Measurements from ENCODE around the gene GABRR1.
A peak's percentile ranks its signal among the peaks of the same experiment; 100 is the strongest.
"Not testable (repeated sequence)": the region's sequence is repeated elsewhere in the genome, so short reads cannot be mapped to it uniquely, and the experiment has no call there.

The GABRR1 gene

GRCh38 chr6:89148016-89148750 lies 69.0 kb downstream of the GABRR1 start:
- DNase-seq, result no peak

DNA sequence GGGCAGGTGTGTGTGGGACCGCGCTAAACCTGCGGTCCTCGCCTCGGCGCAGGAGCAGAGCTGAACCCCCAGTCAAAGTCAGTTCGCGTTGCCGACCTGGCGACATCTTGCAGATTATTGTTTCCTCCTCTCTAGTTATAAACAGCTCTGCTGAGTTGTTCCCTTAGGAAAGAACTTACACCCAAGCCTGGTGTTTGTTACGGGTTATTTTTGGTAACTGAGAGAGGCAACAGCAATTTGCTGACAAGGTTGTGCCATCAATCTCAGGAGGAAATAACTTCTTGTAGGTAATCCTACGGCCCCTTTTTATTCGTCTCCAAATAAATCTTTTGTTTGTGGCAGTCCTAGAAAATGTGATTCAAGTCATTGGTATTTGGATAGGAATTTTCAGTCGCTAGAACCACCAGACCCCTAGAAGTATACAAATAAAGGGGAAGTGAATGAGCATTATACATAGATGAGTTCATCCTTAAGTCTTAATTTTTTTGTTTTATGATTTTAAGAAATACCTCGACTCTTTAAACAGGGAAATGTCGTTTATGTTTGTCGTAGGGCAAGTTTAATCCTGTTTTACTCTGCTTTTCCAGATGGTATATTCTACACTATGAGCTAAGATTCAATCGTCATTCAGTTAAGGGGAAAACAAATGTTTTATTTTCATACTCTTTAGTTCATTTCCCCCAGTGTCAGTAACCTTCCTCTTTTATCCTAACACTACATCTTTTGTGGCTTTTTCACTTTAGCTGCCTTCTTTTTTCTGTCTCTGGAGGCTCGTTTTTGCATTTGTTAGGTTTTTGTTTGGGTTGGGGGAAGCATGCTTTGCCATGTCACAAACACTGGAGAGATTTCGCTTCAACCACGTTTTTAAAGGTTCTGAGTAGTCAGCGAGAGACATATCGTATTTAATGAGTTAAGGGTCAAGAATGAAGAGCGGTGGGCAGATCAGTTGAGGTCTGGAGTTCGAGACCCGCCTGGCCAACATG lies 70.1 kb downstream of the GABRR1 start:
- no peak for DNase-seq

DNA sequence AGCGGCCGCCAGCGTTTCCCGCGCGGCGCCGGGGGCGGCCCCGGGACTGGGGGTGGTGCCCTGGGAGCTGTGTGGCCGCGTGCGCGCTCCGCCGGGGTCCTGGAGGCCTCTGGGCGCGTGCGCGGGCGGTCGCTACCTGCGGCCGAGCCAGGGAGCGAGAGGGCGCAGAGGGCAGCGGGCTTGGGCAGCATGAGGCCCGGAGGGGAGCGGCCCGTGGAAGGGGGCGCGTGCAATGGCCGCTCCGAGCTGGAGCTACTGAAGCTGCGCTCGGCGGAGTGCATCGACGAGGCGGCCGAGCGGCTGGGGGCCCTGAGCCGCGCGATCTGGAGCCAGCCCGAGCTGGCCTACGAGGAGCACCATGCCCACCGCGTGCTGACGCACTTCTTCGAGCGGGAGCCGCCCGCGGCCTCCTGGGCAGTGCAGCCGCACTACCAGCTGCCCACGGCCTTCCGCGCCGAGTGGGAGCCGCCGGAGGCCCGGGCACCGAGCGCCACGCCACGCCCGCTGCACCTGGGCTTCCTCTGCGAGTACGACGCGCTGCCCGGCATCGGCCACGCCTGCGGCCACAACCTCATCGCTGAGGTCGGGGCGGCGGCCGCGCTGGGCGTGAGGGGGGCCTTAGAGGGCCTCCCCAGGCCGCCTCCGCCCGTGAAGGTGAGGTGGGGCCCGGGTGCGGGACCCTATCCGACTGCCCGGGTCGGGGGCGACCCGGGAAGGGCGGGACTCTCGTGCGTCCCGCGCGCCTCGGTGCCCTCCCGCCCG lies 71.0 kb downstream of the GABRR1 start, which contains the start of gene PM20D2:
Gene PM20D2, plus strand, starts transcription at position 100 of the 762 bp plus-strand sequence. Its CDS starts 90 bp downstream, at position 190.
- DNase-seq, result peak; percentile 85

DNA sequence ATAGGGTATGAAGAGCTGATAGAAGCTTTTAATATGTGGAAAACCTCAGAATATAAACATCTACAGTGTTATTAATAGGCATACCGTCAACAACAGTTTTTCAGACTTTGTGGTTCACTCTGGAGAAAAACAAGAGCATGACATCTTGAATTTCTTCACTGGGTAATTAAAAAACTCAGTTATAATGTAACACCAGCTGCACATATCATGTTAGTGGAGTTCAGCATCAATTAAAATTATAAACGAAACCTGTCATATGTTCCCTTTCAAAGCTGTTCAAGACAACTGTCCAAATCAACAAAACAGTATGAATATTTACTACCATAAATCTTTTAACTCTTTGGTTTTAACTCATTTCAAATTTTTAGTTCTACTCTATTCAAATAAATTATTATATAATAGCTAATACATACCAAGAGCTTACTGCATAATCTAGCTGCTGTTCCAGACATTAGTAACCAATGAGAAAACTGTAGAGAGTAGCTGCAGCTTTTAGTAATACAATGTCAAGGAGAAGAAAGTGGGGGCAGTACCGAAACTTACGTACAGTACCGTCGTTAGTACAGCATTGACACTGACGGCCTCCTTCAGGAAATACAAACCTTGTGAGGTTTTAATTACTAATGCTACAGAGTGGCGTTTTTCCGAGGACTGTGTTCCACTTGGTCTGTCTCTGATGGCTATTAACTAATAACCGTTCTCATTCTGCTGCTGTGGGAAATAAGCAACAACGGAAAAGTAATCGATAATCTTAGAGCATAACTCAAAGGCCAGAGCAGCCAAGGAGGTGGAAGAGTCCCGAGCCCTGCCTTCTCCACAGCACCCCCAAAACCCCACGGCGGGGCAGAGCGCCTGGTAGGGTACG lies 71.8 kb downstream of the GABRR1 start:
- DNase-seq, result peak; percentile 32

DNA sequence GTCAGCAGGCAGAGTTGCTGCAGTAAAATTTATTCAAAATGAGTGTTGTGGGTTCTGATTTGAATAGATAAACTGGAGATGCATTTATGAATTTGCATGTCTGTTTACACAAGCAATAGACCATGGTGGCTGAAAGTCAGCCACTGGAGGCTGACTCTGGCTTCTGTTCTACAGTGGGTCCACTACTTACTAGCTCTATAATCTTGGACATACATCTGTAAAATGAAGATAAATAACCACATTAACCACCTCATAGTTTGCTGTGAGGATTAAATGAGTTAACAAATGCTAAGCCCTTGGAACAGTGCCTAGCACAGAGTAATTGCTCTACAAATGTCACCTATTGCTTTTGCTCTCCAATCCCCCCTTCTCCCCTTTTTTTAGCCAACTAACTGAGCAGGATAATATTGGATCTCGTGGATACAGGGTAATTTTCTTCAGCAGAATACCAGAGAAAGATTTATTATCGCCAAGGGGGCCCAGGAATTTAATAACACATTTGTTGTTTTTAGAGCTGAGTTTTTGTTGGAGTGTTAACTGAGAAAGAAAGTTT lies 72.7 kb downstream of the GABRR1 start:
- DNase-seq, result no peak

- DNase-seq, result no peak
These were observed 76.6 kb downstream of the GABRR1 start for GRCh38 chr6:89140347-89141156.

DNA sequence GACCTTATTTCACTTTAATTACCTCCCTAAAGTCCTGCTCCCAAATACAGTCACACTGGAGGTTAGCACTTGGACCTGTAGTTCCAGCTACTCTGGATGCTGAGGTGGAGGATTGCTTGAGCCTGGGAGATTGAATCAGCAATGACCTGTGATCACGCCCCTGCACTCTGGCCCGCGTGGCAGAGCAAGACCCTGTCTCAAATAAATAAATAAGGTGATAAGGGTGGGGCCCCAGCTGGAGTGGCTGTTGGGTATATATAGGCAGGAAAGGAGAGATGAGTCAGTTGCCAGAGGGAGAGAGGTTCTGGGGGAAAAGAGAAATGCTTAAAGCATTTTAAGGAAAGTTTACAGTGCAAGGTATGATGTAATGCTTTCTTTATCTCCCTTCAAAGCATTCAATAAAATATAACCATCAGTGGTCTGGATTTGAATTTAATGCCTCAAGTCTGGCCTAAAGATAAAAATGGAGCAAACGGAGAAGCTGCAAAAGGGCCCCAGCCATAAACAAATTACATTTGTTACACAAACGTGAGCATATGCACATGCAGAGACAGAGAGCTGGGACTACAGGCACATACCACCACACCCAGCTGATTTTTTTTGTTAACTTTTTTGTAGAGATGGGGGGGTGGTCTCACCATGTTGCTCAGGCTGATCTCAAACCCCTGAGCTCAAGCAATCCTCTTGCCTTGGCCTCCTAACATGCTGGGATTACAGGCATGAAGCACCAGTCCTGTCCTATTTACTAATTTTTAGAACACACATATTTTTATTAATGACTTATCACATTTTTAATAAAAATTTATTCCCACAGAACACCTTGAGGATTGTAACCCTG lies 77.4 kb downstream of the GABRR1 start:
- no peak for DNase-seq

- DNase-seq, result no peak
These were observed 79.0 kb downstream of the GABRR1 start for GRCh38 chr6:89138173-89138572.

DNA sequence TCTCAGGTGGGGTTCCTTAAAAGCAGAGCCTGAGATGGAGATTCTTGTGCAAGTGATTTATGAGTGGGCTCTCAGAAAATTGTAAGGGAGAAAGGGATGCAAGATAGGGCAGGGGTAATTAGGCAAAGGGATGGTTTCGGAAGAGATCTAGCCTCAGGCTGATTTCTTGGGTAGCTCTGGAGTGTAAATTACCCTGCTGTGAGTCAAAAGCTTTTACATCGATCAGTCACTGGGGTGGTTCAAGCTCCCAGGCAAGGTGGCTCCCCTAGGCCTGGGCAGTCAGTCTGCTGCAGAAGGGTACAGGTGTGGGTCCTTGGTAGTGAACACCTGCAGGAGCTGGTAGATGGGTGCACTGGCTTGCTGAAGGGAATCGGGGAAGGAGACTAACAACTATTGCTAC lies 82.4 kb downstream of the GABRR1 start:
- no peak for DNase-seq

DNA sequence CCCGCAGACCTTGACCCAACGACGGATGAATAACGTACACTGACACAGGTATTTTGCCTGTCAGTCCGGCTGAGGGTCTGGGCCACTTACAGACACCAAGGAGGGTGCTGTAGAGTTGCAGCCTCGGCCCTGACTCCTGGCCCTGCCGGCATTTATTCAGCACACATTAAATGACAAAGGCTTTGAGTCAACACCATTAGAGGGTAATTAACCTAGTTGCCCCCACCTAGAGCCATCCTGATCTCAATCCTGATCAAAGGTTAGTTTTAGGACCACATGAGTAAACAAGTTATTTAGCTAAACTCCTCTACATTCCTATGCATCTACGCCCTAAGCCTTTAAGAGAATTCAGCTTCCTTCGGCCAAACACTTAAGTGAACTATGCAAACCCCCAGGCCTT lies 83.2 kb downstream of the GABRR1 start:
- no peak for DNase-seq

- no peak for DNase-seq
These were observed 85.1 kb downstream of the GABRR1 start for GRCh38 chr6:89132057-89132456.

- DNase-seq, result no peak
These were observed 85.6 kb downstream of the GABRR1 start for GRCh38 chr6:89131599-89131998.

DNA sequence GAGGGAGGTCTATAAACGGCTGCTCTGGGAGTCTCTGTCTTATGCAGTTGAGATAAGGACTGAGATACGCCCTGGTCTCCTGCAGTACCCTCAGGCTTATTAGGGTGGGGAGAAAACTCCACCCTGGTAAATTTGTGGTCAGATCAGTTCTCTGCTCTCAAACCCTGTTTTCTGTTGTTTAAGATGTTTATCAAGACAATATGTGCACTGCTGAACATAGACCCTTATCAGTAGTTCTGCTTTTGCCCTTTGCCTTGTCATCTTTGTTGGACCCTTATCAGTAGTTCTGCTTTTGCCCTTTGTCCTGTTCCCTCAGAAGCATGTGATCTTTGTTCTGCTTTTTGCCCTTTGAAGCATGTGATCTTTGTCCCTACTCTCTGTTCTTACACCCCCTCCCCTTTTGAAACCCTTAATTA lies 88.9 kb downstream of the GABRR1 start:
- not testable (repeated sequence) for DNase-seq

Data from NK-92 treated with Interleukin-12 subunit alpha and Interleukin-12 subunit beta, amount 100 ng/mL, for 24 hours (cell line).